EH (cell line): ENCODE measurements around the gene FBXO42.

ENCODE experiments used
- DNase-seq: peaks from one replicate; pipeline ENCODE4 v3.0.0-alpha.2; 2015; ENCODE audit warnings: low read depth

Gene FBXO42

DNA sequence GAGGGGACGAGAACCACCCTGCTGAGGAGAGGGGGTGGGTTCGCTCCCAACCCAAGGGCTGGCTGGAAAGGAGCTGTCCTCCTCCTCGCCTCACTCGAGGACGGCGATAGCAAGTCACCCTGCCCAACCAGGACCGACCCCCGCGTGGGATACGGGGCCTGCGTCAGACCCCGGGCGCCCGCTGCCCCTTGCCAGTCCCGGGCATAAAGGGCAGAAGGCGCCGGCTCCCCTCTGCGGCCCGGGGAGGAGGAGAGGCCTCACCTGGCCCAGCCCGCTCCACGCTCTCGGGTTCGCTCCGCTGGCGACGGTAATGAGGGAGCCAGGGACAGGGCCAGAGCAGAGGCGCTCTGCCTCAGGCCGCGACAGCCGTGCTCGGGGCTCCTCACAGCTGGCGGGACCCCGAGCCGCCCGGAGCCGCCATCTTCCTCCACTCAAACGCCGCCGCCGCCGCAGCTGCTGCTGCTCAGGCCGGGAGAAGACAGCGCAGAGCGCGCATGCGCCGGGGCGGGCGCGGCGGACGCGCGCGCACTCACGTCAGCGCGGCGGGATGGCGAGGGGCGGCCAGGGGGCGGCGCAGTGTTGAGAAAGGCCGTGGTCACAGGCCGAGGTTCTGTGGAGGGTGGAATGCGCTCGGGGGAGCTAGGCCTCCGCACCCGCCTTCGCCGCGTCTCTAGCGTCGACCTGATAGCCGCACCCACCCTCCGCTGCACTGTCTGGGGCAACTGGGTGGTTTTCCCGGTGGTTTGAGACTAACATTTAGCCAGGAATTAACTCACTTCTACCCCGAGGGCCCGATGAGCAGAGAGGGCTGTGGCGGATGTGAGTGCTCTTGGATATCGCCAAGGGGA, at the start of gene FBXO42:
FBXO42 (minus strand) TSS at position 487 of the 848 bp plus-strand sequence. CDS start 37,062 bp downstream, outside the sequence.
- DNase-seq = peak; percentile 94

- DNase-seq = no peak
Observed at GRCh38 chr1:16398371-16398953, 46.2 kb upstream of the FBXO42 start.

DNA sequence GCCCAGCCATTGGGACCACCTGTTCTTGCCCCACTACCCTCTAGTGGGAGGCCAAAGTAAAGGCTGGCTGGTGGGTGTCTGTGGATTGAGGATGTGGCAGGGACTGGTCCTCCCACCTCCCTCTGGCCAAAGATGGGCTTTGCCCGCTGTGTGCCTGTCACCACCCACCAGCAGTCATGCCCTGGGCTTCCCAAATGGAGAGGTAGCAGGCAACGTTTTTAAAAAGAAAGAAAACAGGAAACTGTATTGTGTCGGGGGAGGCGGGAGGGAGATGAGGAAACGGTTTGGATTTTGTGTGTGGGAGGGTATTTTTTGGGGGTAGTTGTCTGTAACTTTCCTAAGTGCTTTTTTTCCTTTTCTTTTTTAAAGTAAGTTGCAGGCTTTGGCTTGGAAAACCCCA, 44.8 kb upstream of the FBXO42 start:
- DNase-seq = no peak

DNA sequence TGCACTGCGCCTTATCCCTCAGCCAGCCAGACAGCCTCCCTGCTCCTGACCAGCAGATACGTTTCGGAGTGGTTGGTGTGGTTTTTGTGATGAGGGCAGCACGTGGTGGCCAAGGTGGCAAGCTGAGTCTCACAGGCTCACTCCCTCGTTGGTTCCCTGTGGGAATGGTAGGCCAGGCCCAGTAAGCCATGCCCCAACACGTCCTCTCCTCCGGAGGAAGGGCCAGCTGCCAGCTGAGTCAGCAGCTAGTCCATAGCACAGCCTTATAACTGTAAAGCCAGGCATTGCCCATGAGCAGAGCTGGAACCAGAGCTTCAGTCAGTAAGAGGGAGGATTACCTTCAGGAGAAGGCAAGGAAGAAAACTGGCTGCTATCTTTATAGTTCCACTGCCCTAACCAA, 44.3 kb upstream of the FBXO42 start:
- DNase-seq = peak; percentile 81

- no peak for DNase-seq
Observed at GRCh38 chr1:16394977-16395376, 42.7 kb upstream of the FBXO42 start.

GRCh38 chr1:16393570-16394521, 41.6 kb upstream of the FBXO42 start:
- no peak for DNase-seq

DNA sequence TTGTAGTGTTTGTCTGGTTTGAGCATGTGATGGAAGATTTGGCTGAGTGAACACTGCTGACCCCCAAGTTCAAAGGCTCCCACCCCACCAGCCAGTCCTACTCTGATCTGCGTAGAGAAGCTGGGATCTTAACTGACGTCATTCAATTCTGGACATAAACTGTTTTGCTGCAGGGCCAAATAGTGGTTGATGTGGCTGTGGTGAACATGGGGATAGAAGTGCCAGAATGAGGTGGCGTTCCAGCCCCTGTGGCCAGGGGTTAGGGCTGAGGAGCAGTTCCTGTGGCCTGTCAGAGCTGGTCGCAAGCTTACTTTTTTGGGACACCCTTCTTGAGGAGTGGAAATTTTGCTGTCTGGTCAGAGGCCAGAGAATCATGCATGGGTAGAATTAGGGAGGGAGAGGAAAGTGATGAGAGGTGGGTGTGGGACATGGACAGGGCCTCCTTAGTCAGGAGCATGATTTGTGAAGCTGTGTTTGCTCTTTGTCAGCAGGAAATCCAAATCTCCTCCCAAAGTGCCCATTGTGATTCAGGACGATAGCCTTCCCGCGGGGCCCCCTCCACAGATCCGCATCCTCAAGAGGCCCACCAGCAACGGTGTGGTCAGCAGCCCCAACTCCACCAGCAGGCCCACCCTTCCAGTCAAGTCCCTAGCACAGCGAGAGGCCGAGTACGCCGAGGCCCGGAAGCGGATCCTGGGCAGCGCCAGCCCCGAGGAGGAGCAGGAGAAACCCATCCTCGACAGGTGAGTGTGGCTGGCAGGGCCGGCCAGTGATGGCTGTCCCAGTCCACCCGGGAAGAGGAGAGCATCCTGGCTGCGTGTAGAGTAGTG, 40.7 kb upstream of the FBXO42 start:
- DNase-seq = no peak

DNA sequence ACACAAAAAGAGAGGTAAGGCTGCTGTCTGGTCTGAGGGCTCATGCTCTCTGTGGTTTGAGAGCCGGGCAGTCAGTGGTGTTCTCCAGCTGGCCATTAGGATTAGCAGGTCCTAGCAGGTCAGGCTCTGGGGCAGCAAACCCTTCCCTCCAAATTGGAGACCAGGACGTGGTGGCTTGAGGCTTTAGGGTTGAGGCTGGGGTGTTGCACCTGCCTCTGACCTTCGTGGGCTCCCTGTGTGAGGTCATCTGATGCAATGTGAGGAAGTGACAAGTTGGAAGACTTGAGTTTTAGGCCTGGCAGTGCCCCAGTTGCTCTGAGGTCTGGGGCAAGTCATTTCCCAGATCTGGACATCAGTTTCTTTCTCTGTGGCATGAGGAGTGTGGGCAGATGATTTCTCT, 39.1 kb upstream of the FBXO42 start:
- no peak for DNase-seq

GRCh38 chr1:16387201-16388188, 35.2 kb upstream of the FBXO42 start:
- DNase-seq = no peak

GRCh38 chr1:16386454-16387113, 34.3 kb upstream of the FBXO42 start:
- peak; percentile 81 for DNase-seq

- DNase-seq = no peak
Observed at GRCh38 chr1:16385659-16386453, 33.6 kb upstream of the FBXO42 start.

DNA sequence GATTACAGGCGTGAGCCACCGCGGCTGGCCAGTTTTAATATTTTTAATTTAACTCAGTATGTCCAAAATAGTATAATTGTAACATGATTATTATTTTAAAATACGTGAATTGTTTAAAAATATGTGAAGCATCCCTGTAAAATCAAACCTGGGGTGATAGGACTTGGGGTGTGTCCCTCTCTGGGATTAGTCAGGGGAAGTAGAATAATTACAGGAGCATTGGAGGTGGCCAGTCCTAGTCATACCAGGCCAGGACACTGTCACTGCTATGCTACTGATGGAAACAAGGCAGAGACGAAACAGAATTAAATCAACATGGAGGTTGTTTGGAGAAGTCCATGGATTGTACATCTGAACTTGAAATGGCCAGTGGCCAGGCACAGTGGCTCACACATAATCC, 31.6 kb upstream of the FBXO42 start:
- peak; percentile 30 for DNase-seq

GRCh38 chr1:16380868-16381267, 28.6 kb upstream of the FBXO42 start:
- DNase-seq = no peak

DNA sequence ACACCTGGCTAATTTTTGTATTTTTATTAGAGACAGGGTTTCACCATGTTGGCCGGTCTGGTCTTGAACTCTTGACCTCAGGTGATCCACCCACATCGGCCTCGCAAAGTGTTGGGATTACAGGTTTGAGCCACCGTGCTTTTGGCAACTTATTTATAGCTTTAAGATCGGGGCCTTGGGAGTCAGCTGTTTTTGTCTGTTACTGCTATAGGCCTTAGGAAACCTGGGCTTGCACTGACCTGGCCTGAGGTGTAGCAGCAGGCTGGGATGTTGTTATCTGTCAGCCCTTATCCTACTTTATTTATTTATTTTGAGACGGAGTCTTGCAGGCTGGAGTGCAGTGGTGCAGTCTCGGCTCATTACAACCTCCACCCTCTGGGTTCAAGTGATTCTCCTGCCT, 26.2 kb upstream of the FBXO42 start:
- no peak for DNase-seq

DNA sequence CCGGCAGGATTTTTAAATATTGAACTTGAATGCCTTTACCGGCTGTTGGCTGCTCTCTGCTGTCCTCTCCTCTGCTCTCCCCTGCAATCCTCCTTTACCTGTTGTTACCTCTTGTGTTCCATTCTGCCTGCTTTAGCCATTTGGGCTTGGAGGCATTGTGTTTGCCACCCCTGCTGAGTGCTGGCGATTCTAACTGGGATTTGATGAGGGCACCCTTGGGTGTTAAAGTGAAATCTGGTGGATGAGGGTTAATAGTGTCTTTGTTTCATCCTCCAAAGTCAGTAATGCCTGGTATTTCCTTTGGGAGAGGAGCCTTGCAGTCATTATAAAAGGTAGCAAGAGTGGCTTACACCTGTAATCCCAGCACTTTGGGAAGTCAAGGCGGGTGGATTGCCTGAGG, 24.7 kb upstream of the FBXO42 start:
- DNase-seq = no peak

- DNase-seq = peak; percentile 96
Observed at GRCh38 chr1:16375521-16376340, 23.5 kb upstream of the FBXO42 start.

DNA sequence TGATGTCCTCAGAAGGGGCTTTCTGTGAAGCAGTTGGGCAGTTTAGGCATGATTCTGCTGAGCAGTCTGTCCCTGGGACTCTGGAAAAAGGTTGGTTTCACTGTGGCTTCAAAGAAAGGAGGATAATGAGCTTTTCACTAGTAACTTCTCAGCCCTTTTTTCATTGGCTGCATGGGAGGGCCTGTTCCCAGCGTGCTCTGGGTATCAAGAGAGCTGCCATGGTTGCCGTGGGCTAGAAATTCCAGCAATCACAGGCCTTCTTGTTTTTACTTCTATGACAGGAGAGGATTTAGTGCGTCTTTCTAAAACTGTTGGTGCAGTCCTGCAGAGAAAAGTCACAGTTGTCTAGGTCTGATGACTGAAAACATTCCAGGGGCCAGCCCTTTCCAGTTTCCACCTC, 22.0 kb upstream of the FBXO42 start:
- DNase-seq = no peak
